Thyroid gland (tissue), 4 donors: Measurements from ENCODE around the gene NCKAP5.

Experiments used
- POLR2A ChIP-seq, 2 donors: fragments of 450-650 bp; IDR thresholded peaks; one replicate each; pipeline ENCODE4 v1.6.1; 2017; ENCODE audit warnings: antibody characterized with exemption in 2 of 2, mild to moderate bottlenecking in 2 of 2, moderate library complexity in 1 of 2
- TF ChIP-seq, protein P1 (sequence below), 6 experiments: fragments of 200-600 bp in 3 of 6; fragments of 450-650 bp in 3 of 6; sonication (generic) in 3 of 6; IDR thresholded peaks; one replicate each; pipeline ENCODE4 v1.5.1; 2016 to 2019; ENCODE audit warnings: antibody characterized with exemption in 6 of 6, mild to moderate bottlenecking in 2 of 6, inconsistent platforms in 1 of 6, moderate library complexity in 1 of 6

GRCh38 chr2:132824716-132825115, 743.5 kb downstream of the NCKAP5 start:
- TF ChIP-seq, protein P1, sequence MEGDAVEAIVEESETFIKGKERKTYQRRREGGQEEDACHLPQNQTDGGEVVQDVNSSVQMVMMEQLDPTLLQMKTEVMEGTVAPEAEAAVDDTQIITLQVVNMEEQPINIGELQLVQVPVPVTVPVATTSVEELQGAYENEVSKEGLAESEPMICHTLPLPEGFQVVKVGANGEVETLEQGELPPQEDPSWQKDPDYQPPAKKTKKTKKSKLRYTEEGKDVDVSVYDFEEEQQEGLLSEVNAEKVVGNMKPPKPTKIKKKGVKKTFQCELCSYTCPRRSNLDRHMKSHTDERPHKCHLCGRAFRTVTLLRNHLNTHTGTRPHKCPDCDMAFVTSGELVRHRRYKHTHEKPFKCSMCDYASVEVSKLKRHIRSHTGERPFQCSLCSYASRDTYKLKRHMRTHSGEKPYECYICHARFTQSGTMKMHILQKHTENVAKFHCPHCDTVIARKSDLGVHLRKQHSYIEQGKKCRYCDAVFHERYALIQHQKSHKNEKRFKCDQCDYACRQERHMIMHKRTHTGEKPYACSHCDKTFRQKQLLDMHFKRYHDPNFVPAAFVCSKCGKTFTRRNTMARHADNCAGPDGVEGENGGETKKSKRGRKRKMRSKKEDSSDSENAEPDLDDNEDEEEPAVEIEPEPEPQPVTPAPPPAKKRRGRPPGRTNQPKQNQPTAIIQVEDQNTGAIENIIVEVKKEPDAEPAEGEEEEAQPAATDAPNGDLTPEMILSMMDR (IDR thresholded peaks at IDR 0.05) = no peak
- no peak for TF ChIP-seq POLR2A (IDR thresholded peaks at IDR 0.05)
